Activated naive CD8-positive, alpha-beta T cell treated with anti-CD3 and anti-CD28 coated beads, Interleukin-2, amount 50 U/mL, for 16 hours (primary cell): ENCODE results near the gene RASSF5.
A peak's percentile ranks its signal among the peaks of the same experiment; 100 is the strongest.

Experiments
- DNase-seq: peaks from one replicate; pipeline ENCODE4 v3.0.0-alpha.2; 2020; ENCODE audit warnings: low read depth, low spot score

The RASSF5 gene

GRCh38 chr1:206514813-206515387 lies 7.6 kb downstream of the RASSF5 start:
- DNase-seq, result no peak

DNA sequence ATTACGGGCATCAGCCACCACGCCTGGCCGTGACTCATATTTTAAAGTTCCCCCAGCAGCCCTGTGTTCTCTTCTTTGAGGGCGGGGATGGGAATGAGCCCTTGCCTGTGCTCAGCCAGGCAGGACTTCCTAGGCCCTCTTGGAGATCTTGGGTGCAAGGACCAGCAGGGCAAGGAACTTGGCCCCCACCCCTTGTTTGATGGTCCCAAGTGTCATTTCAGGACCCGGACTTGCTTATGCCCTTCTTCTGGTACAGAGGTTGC lies 9.3 kb downstream of the RASSF5 start:
- DNase-seq, result no peak

DNA sequence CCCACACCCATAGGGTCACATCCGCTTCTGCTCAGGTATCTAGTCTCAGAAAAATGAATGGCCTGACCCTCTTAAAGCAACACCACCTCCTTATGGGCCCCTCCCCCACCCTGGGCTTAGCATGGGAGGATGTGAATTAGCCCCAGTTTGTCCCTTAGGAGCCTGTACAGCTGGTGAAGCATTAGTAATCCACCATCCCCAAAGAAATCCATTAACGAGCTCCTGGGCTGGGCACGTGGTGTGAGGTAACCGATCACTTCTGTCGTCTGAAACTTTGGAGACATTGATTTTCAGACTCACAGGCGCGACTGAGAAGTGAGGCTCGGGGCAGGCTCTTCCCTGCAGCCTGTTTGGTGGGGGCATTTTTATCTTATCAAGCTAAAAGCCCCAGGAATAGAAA lies 10.5 kb downstream of the RASSF5 start:
- no peak for DNase-seq

DNA sequence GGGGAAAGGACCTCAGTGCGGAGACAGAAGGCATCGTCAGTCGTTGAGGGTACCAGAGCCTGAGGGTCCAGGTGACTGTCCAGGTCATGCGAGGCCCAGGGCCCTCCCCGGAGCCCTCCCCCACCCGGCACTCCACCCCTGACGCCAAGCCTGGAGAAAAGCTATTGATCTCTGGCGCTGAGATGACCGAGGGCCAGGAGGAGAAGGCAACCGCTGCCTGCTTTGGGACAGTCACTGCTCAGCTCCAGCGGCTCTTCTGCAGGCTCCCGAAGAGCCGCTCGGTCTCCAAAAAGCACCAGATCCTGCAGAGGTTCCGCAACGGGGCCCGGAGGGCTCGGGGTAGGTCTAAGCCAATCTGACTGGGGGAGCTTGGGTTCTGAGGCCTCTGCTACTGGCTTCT lies 10.9 kb downstream of the RASSF5 start:
- no peak for DNase-seq

- no peak for DNase-seq
Measured at GRCh38 chr1:206518743-206519142, 11.4 kb downstream of the RASSF5 start.

DNA sequence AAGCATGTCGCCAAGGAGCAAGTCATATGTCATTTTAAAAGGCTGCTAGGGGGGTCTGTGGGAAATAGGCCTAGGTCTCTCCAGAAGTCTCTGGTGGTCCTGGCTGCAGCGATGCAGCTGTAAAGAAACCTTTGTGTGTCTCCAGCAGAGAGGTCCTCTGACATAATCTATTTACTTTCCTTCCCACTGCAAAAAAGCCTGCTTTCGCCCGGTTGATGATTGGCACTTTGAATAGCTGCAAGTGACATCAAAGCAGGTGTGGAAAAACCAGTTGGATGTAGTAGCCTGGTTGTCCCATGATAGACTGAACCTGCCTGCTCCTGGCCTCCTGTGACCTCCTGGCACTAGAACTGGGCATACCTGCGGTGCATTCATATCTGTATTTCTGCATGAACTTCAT lies 13.8 kb downstream of the RASSF5 start:
- no peak for DNase-seq

DNA sequence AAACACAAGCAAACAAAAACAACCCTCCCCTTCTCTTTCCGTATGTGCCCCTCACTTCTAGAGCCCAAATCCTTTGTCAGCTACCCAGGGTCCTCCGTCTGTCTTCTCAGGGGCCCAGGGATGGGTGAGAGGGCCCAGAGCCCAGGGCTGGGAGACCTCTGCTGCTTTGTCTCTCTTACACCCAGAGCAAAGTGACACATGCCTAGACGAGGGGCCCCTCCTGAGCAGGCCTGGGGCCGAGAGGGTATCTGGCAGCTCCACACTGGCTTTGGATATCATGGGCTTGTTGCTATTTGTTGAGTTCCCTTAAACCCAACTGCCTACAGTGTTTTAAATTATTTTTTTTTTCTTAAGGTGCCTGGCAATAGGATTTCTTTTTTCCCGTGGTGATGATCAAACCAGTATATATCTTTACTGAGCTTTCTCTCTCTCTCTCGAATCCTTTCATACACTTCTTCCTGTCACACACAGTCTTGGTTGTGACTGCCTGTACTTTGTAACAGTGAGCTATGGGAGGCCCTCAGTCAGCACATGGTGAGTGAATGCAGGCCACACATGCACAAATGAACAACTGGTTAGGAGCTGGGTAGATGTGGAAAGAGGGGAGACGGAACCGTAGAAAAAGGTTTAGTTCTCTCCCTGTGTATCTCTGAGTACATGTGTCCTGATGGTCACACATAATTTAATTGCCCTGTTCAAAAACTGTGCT lies 14.5 kb downstream of the RASSF5 start:
- DNase-seq, result no peak

GRCh38 chr1:206524739-206525364 lies 17.5 kb downstream of the RASSF5 start:
- DNase-seq, result no peak

GRCh38 chr1:206526064-206526911 lies 19.0 kb downstream of the RASSF5 start:
- DNase-seq, result no peak

DNA sequence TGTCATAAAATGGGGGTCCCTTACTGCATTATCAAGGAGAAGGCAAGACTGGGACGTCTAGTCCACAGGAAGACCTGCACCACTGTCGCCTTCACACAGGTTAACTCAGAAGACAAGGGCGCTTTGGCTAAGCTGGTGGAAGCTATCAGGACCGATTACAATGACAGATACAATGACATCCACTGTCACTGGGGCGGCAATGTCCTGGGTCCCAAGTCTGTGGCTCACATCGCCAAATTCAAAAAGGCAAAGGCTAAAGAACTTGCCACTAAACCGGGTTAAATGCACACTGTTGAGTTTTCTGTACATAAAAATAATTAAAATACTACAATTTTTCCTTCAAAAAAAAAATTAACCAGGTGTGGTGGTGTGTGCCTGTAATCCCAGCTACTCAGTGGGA lies 22.1 kb downstream of the RASSF5 start:
- DNase-seq, result no peak

GRCh38 chr1:206532368-206532767 lies 25.0 kb downstream of the RASSF5 start:
- no peak for DNase-seq

- no peak for DNase-seq
Measured at GRCh38 chr1:206534552-206534951, 27.2 kb downstream of the RASSF5 start.

DNA sequence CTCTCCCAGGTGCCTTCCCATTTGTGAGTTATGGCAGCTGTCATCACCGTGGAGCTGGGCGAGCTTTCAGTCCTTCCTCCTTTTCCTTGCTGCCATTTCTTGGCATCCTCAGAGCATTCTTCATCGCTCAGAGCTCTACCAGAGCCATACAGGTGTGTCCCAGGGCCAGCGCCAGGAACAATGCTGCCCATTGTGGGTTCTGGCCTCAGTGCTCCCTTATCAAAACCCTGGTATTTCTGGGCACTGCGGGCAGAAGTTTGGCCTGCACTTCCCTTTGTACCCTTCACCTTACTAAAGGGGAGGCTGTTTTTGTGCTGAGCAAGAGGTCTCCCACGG lies 28.5 kb downstream of the RASSF5 start:
- no peak for DNase-seq

DNA sequence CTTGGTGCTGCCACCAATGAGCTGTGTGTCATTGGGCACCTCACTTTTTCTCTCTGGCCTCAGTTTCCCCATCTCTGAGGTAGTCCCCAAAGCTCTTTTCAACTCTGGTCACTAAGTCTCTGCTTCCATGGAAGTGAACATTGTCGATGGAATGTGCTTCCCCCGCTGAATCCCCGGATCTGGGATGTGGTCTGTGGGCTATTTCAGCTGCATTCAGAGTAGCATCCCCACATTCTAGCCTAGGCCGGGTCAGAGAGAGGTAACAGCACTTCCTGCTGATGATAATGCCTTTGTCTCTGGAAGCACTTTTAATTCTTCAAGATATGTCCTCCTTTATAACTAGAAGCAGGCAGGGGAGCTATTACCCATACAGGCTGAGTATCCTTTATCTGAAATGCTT lies 29.8 kb downstream of the RASSF5 start:
- no peak for DNase-seq

GRCh38 chr1:206538086-206538770 lies 30.9 kb downstream of the RASSF5 start:
- DNase-seq, result no peak

DNA sequence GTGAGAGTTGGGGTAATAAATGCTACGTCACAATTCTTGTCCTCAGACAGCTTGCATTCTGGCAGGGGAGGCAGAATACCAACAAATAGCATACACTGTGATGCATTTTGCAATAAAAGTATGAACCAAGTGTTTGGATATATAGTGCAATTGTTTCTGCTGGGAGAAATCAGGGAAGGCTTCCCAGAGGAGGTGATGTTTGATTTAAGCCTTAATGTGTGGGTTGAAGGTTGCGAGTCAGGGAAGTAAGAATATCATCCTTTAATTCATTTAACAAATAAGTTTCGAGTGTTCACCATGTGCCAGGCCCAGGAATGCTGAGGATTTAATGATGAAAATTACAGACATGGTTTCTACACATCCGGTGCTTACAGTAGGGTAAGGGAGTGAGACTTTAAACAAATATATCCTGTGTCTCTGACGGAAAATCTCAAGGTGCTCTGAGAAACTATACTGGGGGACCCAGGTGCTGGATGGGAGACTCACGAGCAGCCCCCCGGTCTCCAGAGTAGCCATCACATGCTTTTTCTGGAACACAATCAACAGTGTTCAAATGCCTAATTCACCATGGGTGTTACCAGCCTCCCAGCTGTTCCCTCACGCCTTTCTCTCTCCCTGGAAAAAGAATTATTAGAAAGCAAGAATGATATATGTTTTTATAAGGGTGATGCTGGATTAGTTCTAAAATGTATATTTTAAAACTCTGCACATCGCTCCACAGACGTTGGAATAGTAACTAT lies 31.7 kb downstream of the RASSF5 start:
- DNase-seq, result no peak

- DNase-seq, result no peak
Measured at GRCh38 chr1:206540044-206540780, 32.9 kb downstream of the RASSF5 start.

GRCh38 chr1:206541236-206541833 lies 34.0 kb downstream of the RASSF5 start:
- no peak for DNase-seq

- DNase-seq, result peak; percentile 67
Measured at GRCh38 chr1:206544562-206545257, 37.4 kb downstream of the RASSF5 start.

GRCh38 chr1:206545351-206545750 lies 38.0 kb downstream of the RASSF5 start:
- no peak for DNase-seq
